ENCODE results near the gene KLHL35.

- no peak for TF ChIP-seq CTCF (IDR thresholded peaks at IDR 0.05)
- TF ChIP-seq ZFX (IDR thresholded peaks at IDR 0.05; ENCODE audit: borderline replicate concordance): no peak
Measured at GRCh38 chr11:75480185-75481175, 47.5 kb upstream of the KLHL35 start.
